Gastrocnemius medialis (tissue), 4 donors: ENCODE data around the gene TEN1. TPM values are rescaled to one million over a fixed set of nuclear protein-coding genes. Genes with fewer than 3 reads are reported as not detected.
"Not testable (repeated sequence)": the region's sequence is repeated elsewhere in the genome, so short reads cannot be mapped to it uniquely, and the experiment has no call there.

ENCODE experiments used
- ATAC-seq, 2 donors: fragments of 150-250 bp; one replicate each; pipeline ENCODE4 v1.9.1; 2016
- DNase-seq, 2 donors: peaks; one replicate each; pipeline ENCODE4 v3.0.0-alpha.2; 2019
- H3K27ac ChIP-seq, 4 donors: fragments of 200-600 bp; sonication (generic); 1 replicate in 1 of 4; 2 replicates in 3 of 4; pipeline ENCODE4 v1.5.1; 2016 to 2018; ENCODE audit warnings: mild to moderate bottlenecking in 2 of 4, moderate library complexity in 1 of 4
- H3K27me3 ChIP-seq, 3 donors: fragments of 200-600 bp; sonication (generic) in 2 of 3; 1 replicate in 1 of 3; 2 replicates in 2 of 3; pipeline versions ENCODE4 v1.5.1 to v1.6.0; 2016 to 2019; ENCODE audit warnings: mild to moderate bottlenecking in 1 of 3, moderate library complexity in 1 of 3
- H3K36me3 ChIP-seq, 2 donors: fragments of 200-600 bp; sonication (generic) in 1 of 2; one replicate each; pipeline ENCODE4 v1.5.1; 2017 to 2018
- H3K4me1 ChIP-seq, 2 donors: fragments of 200-600 bp; sonication (generic) in 1 of 2; one replicate each; pipeline ENCODE4 v1.5.1; 2016 to 2017; ENCODE audit warnings: mild to moderate bottlenecking in 2 of 2
- H3K4me3 ChIP-seq, 4 donors: fragments of 200-600 bp; sonication (generic) in 3 of 4; 1 replicate in 1 of 4; 2 replicates in 3 of 4; pipeline ENCODE4 v1.5.1; 2016 to 2019; ENCODE audit warnings: mild to moderate bottlenecking in 2 of 4
- H3K9me3 ChIP-seq, 3 donors: fragments of 200-600 bp; sonication (generic) in 2 of 3; 1 replicate in 1 of 3; 2 replicates in 2 of 3; pipeline ENCODE4 v1.5.1; 2016 to 2019
- CTCF ChIP-seq, 5 experiments: fragments of 450-650 bp in 3 of 5; fragments of 200-600 bp in 2 of 5; sonication (generic) in 2 of 5; IDR thresholded peaks in 4 of 5; conservative IDR thresholded peaks in 1 of 5; 1 replicate in 4 of 5; 2 replicates in 1 of 5; pipeline ENCODE4 v1.5.1; 2016 to 2019; ENCODE audit warnings: antibody characterized with exemption in 5 of 5, mild to moderate bottlenecking in 3 of 5, moderate library complexity in 3 of 5
- POLR2A ChIP-seq, 2 donors: fragments of 450-650 bp; IDR thresholded peaks; one replicate each; pipeline ENCODE4 v1.6.1; 2017; ENCODE audit warnings: antibody characterized with exemption in 2 of 2, mild to moderate bottlenecking in 2 of 2, moderate library complexity in 2 of 2
- in situ Hi-C, 4 donors: fragments of 200-750 bp; cut with MboI; loops; one replicate each; pipeline versions ENCODE4 v1.15.0 to v1.8.0; 2017; ENCODE audit warnings: low sequenced_read_pairs in 4 of 4
- intact Hi-C: fragments of 100-400 bp; cut with DNase I; formaldehyde crosslinking; loops from one replicate; pipeline ENCODE4 v1.15.1; 2023; ENCODE audit warnings: low total_unique reads
- total RNA-seq, 4 donors: library from RNA; depleted of rRNA; stranded (reverse); fragments of >200 nt; gene quantifications; one replicate each; pipeline versions ENCODE4 v1.1.0 to v1.2.3, GENCODE V29; 2016

TEN1 gene
- total RNA-seq, 4 donors from 2014 or later = 4.2 to 9.2 (median 6.8) TPM

GRCh38 chr17:75970626-75971025 is 8.4 kb upstream of the TEN1 start:
- ATAC-seq = no peak
- TF ChIP-seq CTCF (IDR thresholded peaks at IDR 0.05 in 4 of 5, conservative IDR thresholded peaks at IDR 0.05 in 1 of 5) (no peak), POLR2A (IDR thresholded peaks at IDR 0.05) (no peak)
- peaks cover 17 to 20% of the 10 kb centered on the region in 2 donors for H3K4me1 ChIP-seq
- peaks cover 0 to 11% of the 10 kb centered on the region in 2 donors for H3K36me3 ChIP-seq
- H3K27me3 ChIP-seq = no peaks in the 10 kb centered on the region
- no peak overlapping the region for H3K4me3 ChIP-seq
- in situ Hi-C loops = no loop called here
- H3K27ac ChIP-seq = peak overlapping the region in 3 of 4 donors; percentile 11 to 66 (median 34)
- no peak for DNase-seq
- intact Hi-C loops = loop anchor here (10.0 kb wide), 1 partner anchor 186 kb away; the partner anchor contains the start of gene UNK
- H3K9me3 ChIP-seq = no peaks in the 10 kb centered on the region

- Histone ChIP-seq H3K4me1 (peaks cover 46 to 51% of the 10 kb centered on the region in 2 donors), H3K27ac (peak overlapping the region; percentile 68 to 98 (median 96)), H3K4me3 (peak overlapping the region in 1 of 4 donors; percentile 28)
- H3K27me3 ChIP-seq, H3K9me3 ChIP-seq, in situ Hi-C loops, DNase-seq, ATAC-seq, H3K36me3 ChIP-seq: not testable (repeated sequence)
- intact Hi-C loops = loop anchor here (5.0 to 10.0 kb wide), 3 partner anchors 123 to 190 kb away; partner anchors contain the start of genes EXOC7 and UNK
These were observed 3.9 kb upstream of the TEN1 start for GRCh38 chr17:75975187-75975586.

GRCh38 chr17:75975757-75976174 is 3.3 kb upstream of the TEN1 start:
- intact Hi-C loops = loop anchor here (5.0 to 10.0 kb wide), 3 partner anchors 123 to 191 kb away; partner anchors contain the start of genes EXOC7 and UNK
- H3K4me1 ChIP-seq = peaks cover 52 to 56% of the 10 kb centered on the region in 2 donors

GRCh38 chr17:75976175-75976848 is 2.7 kb upstream of the TEN1 start:
- no peak for ATAC-seq
- H3K9me3 ChIP-seq = no peaks in the 10 kb centered on the region
- H3K27ac ChIP-seq = peak overlapping the region; percentile 68 to 98 (median 96)
- H3K4me3 ChIP-seq = peak overlapping the region in 3 of 4 donors; percentile 28 to 38 (median 34)
- no peaks in the 10 kb centered on the region for H3K27me3 ChIP-seq
- no peak for DNase-seq
- intact Hi-C loops = loop anchor here (5.0 to 10.0 kb wide), 3 partner anchors 124 to 192 kb away; partner anchors contain the start of genes EXOC7 and UNK
- peaks cover 0 to 5% of the 10 kb centered on the region in 2 donors for H3K36me3 ChIP-seq
- TF ChIP-seq POLR2A (IDR thresholded peaks at IDR 0.05) = no peak
- in situ Hi-C loops = no loop called here
- peaks cover 52 to 56% of the 10 kb centered on the region in 2 donors for H3K4me1 ChIP-seq

More at GRCh38 chr17:75975757-75976174, 3.3 kb upstream of the TEN1 start:
- Histone ChIP-seq H3K9me3 (no peaks in the 10 kb centered on the region), H3K36me3 (peaks cover 0 to 5% of the 10 kb centered on the region in 2 donors), H3K27ac (peak overlapping the region; percentile 68 to 98 (median 96)), H3K4me3 (peak overlapping the region in 3 of 4 donors; percentile 28 to 38 (median 34)), H3K27me3 (no peaks in the 10 kb centered on the region)
- no peak for ATAC-seq
- no peak for TF ChIP-seq POLR2A (IDR thresholded peaks at IDR 0.05)
- no peak for TF ChIP-seq CTCF (IDR thresholded peaks at IDR 0.05 in 4 of 5, conservative IDR thresholded peaks at IDR 0.05 in 1 of 5)
- no peak for DNase-seq
- in situ Hi-C loops = no loop called here

GRCh38 chr17:75979705-75980187 is 706 bp downstream of the TEN1 start:
- ATAC-seq = peak; percentile 34 to 40
- no peaks in the 10 kb centered on the region for H3K36me3 ChIP-seq
- H3K27me3 ChIP-seq = no peaks in the 10 kb centered on the region
- peak overlapping the region; percentile 96 to 99 (median 98) for H3K27ac ChIP-seq
- TF ChIP-seq CTCF (IDR thresholded peaks at IDR 0.05 in 4 of 5, conservative IDR thresholded peaks at IDR 0.05 in 1 of 5) = no peak
- no peak for TF ChIP-seq POLR2A (IDR thresholded peaks at IDR 0.05)
- peaks cover 42 to 43% of the 10 kb centered on the region in 2 donors for H3K4me1 ChIP-seq
- in situ Hi-C loops = no loop called here
- intact Hi-C loops = loop anchor here (1.0 to 10.0 kb wide), 6 partner anchors 26 to 195 kb away; partner anchors contain the start of genes EXOC7, FBF1 and UNK
- DNase-seq = no peak
- peak overlapping the region; percentile 81 to 99 (median 92) for H3K4me3 ChIP-seq
- H3K9me3 ChIP-seq = no peaks in the 10 kb centered on the region
